Right lobe of liver (tissue), 6 donors: ENCODE data around the gene DHFR. TPM values are rescaled to one million over a fixed set of nuclear protein-coding genes. Genes with fewer than 3 reads are reported as not detected.

Experiments used
- ATAC-seq, 4 donors: fragments of 200-7000 bp; cut with Tn5 transposase; one replicate each; pipeline ENCODE4 v1.9.1; 2020; ENCODE audit warnings: mild to moderate bottlenecking in 4 of 4, moderate library complexity in 4 of 4
- DNase-seq, 3 donors: peaks; one replicate each; pipeline ENCODE4 v3.0.0-alpha.2; 2020
- H3K27ac ChIP-seq, 3 donors: fragments of 200-600 bp; one replicate each; pipeline ENCODE4 v1.8.0; 2022
- H3K27me3 ChIP-seq, 2 donors: fragments of 200-600 bp; one replicate each; pipeline ENCODE4 v1.8.0; 2022
- H3K36me3 ChIP-seq, 4 donors: fragments of 200-600 bp; sonication (generic) in 1 of 4; one replicate each; pipeline versions ENCODE4 v1.5.1 to v1.8.0; 2017 to 2022; ENCODE audit warnings: control low read depth in 1 of 4
- H3K4me1 ChIP-seq, 4 donors: fragments of 200-600 bp; sonication (generic) in 1 of 4; one replicate each; pipeline versions ENCODE4 v1.5.1 to v1.8.0; 2017 to 2022; ENCODE audit warnings: control low read depth in 1 of 4
- H3K4me3 ChIP-seq, 3 donors: fragments of 200-600 bp; one replicate each; pipeline ENCODE4 v1.8.0; 2022
- H3K9me3 ChIP-seq, 4 donors: fragments of 200-600 bp; sonication (generic) in 1 of 4; one replicate each; pipeline versions ENCODE4 v1.5.1 to v1.8.0; 2017 to 2022; ENCODE audit warnings: control low read depth in 1 of 4
- POLR2A ChIP-seq: fragments of 450-650 bp; IDR thresholded peaks from one replicate; pipeline ENCODE4 v1.6.1; 2017; ENCODE audit warnings: antibody characterized with exemption, mild to moderate bottlenecking
- WGBS: methylation state at CpG from one replicate; pipeline ENCODE4 v1.1.6; 2018; ENCODE audit warnings: low coverage, low lambda C conversion rate; ENCODE audit not compliant: insufficient coverage; ENCODE audit errors: missing lambda C conversion rate; 5-methylcytosine and 5-hydroxymethylcytosine counted together
- intact Hi-C, 2 donors: fragments of 100-400 bp; cut with DNase I; formaldehyde crosslinking; loops; one replicate each; pipeline versions ENCODE4 v1.11.2 to v1.14.1; 2022
- total RNA-seq, 6 experiments: library from RNA; depleted of rRNA in 2 of 6; stranded (reverse); fragments of >200 nt in 2 of 6; fragmentation: NEBNext Ultra II Directional in 3 of 6; extraction: Animal tissue kit (Norgen Biotek cat#: 25700) in 3 of 6; gene quantifications; one replicate each; pipeline versions ENCODE4 v1.1.0 to v1.2.4, GENCODE V29; 2016 to 2023
- TF ChIP-seq, protein P1 (sequence below), 4 donors: fragments of 200-600 bp in 3 of 4; fragments of 450-650 bp in 1 of 4; IDR thresholded peaks; one replicate each; pipeline versions ENCODE4 v1.5.1 to v1.8.0; 2016 to 2022; ENCODE audit warnings: antibody characterized with exemption in 4 of 4, mild to moderate bottlenecking in 2 of 4
- donor health status: DM: no; HTN: yes; CAD: no.
- donor health status: DM: no; HTN: no; CAD: no.
- donor health status: DM: no; HTN: no; CAD: no.
- donor health status: DM: no; HTN: yes; CAD: no.
- donor health status: DM: no; HTN: yes; CAD: no.

Gene DHFR
- total RNA-seq, 6 experiments from 2014 or later = 15.3 to 29.2 (median 22.2) TPM

- intact Hi-C loops = no loop called here
- ATAC-seq = no peak
- no CpG with 5 or more reads among the region's 2 CpGs for WGBS
These were observed 53.7 kb downstream of the DHFR start for GRCh38 chr5:80600943-80601693.

DNA sequence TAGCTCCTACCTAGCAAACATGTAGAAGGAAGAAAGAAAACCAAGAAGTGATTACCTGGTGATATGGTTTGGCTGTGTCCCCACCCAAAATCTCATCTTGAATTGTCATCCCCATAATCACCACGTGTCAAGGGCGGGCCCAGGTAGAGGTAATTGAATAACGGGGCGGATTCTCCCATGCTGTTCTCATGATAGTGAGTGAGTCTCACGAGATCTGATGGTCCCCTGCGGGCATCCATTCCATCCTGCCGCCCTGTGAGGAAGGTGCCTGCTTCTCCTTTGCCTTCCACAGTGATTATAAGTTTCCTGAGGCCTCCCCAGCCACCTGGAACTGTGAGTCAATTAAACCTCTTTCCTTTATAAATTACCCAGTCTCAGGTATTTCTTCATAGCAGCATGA lies 57.3 kb downstream of the DHFR start:
- DNase-seq = no peak
- Histone ChIP-seq H3K27ac (no peak overlapping the region), H3K9me3 (no peaks in the 10 kb centered on the region), H3K27me3 (no peaks in the 10 kb centered on the region), H3K4me1 (no peaks in the 10 kb centered on the region), H3K36me3 (no peaks in the 10 kb centered on the region), H3K4me3 (no peak overlapping the region)
- WGBS = 67% methylated on average over 4 of the region's 7 CpGs
- TF ChIP-seq, protein P1, sequence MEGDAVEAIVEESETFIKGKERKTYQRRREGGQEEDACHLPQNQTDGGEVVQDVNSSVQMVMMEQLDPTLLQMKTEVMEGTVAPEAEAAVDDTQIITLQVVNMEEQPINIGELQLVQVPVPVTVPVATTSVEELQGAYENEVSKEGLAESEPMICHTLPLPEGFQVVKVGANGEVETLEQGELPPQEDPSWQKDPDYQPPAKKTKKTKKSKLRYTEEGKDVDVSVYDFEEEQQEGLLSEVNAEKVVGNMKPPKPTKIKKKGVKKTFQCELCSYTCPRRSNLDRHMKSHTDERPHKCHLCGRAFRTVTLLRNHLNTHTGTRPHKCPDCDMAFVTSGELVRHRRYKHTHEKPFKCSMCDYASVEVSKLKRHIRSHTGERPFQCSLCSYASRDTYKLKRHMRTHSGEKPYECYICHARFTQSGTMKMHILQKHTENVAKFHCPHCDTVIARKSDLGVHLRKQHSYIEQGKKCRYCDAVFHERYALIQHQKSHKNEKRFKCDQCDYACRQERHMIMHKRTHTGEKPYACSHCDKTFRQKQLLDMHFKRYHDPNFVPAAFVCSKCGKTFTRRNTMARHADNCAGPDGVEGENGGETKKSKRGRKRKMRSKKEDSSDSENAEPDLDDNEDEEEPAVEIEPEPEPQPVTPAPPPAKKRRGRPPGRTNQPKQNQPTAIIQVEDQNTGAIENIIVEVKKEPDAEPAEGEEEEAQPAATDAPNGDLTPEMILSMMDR (IDR thresholded peaks at IDR 0.05) = no peak
- TF ChIP-seq POLR2A = no peak
- no peak for ATAC-seq
- intact Hi-C loops = no loop called here

More at GRCh38 chr5:80600943-80601693, 53.7 kb downstream of the DHFR start:
- DNase-seq = no peak
- Histone ChIP-seq H3K4me3 (no peak overlapping the region), H3K36me3 (no peaks in the 10 kb centered on the region), H3K9me3 (no peaks in the 10 kb centered on the region), H3K27ac (no peak overlapping the region), H3K27me3 (no peaks in the 10 kb centered on the region), H3K4me1 (no peaks in the 10 kb centered on the region)
- TF ChIP-seq, protein P1 (IDR thresholded peaks at IDR 0.05) = no peak
- no peak for TF ChIP-seq POLR2A

DNA sequence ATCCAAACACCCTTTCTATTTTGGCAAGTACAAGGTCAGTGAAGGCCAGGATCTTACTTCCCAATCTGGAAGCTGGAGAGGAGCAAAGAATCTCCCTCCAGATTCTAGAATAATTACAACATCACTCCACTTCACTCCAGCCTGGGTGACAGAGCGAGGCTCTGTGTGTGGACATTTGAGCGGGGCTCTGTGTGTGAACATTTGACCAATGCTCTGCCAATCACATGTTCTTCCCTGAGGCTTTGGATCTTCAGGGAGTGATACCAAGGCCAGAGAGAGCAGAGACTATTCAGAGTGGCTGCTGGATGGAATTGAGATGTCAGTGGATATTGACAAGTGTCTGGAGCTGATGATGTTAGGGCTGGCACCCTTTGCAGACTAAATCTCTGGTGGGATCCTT lies 60.0 kb downstream of the DHFR start:
- WGBS = 100% methylated on average over 2 of the region's 2 CpGs
- no peak overlapping the region for H3K27ac ChIP-seq
- H3K4me1 ChIP-seq = peaks cover 0 to 10% (median 0%) of the 10 kb centered on the region in 4 donors
- DNase-seq = no peak
- H3K4me3 ChIP-seq = no peak overlapping the region
- no peaks in the 10 kb centered on the region for H3K9me3 ChIP-seq
- no peaks in the 10 kb centered on the region for H3K27me3 ChIP-seq
- intact Hi-C loops = no loop called here
- TF ChIP-seq, protein P1 (IDR thresholded peaks at IDR 0.05) = no peak
- no peak for TF ChIP-seq POLR2A
- H3K36me3 ChIP-seq = no peaks in the 10 kb centered on the region
- ATAC-seq = no peak

GRCh38 chr5:80592761-80593160 lies 62.0 kb downstream of the DHFR start:
- WGBS = 80% methylated on average over 1 of the region's 2 CpGs
- intact Hi-C loops = no loop called here
- Histone ChIP-seq H3K4me1 (peaks cover 0 to 10% (median 0%) of the 10 kb centered on the region in 4 donors), H3K27me3 (no peaks in the 10 kb centered on the region), H3K27ac (no peak overlapping the region), H3K4me3 (no peak overlapping the region), H3K9me3 (no peaks in the 10 kb centered on the region), H3K36me3 (no peaks in the 10 kb centered on the region)
- TF ChIP-seq, protein P1 (IDR thresholded peaks at IDR 0.05) = no peak
- TF ChIP-seq POLR2A = no peak
- DNase-seq = no peak
- no peak for ATAC-seq
